Body of pancreas (tissue), 4 donors: ENCODE data around the gene MAGI3.

Experiments
- CTCF ChIP-seq, 7 experiments: fragments of 450-650 bp in 4 of 7; fragments of 200-600 bp in 3 of 7; sonication (generic) in 3 of 7; IDR thresholded peaks; one replicate each; pipeline ENCODE4 v1.5.1; 2016 to 2019; ENCODE audit warnings: antibody characterized with exemption in 7 of 7
- POLR2A ChIP-seq, 3 donors: fragments of 450-650 bp; IDR thresholded peaks; one replicate each; pipeline ENCODE4 v1.6.1; 2016; ENCODE audit warnings: antibody characterized with exemption in 3 of 3, mild to moderate bottlenecking in 2 of 3

- no peak for TF ChIP-seq CTCF (IDR thresholded peaks at IDR 0.05)
- TF ChIP-seq POLR2A (IDR thresholded peaks at IDR 0.05), result no peak
These were observed 144.0 kb downstream of the MAGI3 start for GRCh38 chr1:113534130-113534817.
